T47D (cell line): ENCODE measurements around the gene ZNF580.

ENCODE experiments used
- DNase-seq, 2 experiments: peaks; one replicate each; pipeline versions ENCODE4 v3.0.0 to v3.0.0-alpha.2; 2011 to 2012; ENCODE audit warnings: low read depth in 1 of 2, low spot score in 1 of 2
- JUND ChIP-seq: IDR thresholded peaks from 2 replicates; pipeline ENCODE4 v1.6.1; 2012; ENCODE audit warnings: low read depth
- in situ Hi-C: cut with HindIII; loops from 2 replicates; pipeline ENCODE4 v1.10.0; 2016; ENCODE audit warnings: low sequenced_read_pairs, low pct_unique_long_range_greater_than_20kb

ZNF580 gene

DNA sequence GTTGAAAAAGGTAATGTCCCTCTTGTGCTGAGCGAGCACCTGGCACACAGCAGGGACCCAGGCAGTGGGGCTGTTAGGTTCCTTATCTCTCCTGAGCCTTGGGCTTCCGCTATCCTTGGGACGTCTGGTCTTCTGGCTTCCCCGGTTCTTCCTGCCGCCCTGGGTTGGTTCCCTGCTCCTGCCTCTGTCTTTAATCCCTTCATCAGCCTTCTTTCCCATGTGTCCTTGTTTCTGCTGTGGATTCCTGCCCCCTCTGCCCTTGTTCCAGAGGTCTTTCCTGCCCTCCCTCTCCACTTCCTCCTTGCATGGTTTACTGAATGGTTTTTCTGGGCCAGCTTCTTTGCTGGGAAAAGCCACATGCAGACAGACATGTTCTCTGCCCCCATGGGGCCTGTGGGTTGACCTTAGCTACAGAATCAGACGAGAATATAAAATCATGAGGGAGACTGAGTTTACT is 36.8 kb downstream of the ZNF580 start:
- DNase-seq, result no peak
- TF ChIP-seq JUND, result no peak
- in situ Hi-C loops, result no loop called here

GRCh38 chr19:55678121-55678671 is 37.4 kb downstream of the ZNF580 start:
- DNase-seq, result no peak
- in situ Hi-C loops, result no loop called here
- TF ChIP-seq JUND, result no peak

- DNase-seq, result no peak
- in situ Hi-C loops, result no loop called here
- no peak for TF ChIP-seq JUND
Observed at GRCh38 chr19:55679343-55680257, 38.8 kb downstream of the ZNF580 start.

- no peak for TF ChIP-seq JUND
- in situ Hi-C loops, result no loop called here
- DNase-seq, result no peak
Observed at GRCh38 chr19:55680339-55681130, 39.7 kb downstream of the ZNF580 start.

DNA sequence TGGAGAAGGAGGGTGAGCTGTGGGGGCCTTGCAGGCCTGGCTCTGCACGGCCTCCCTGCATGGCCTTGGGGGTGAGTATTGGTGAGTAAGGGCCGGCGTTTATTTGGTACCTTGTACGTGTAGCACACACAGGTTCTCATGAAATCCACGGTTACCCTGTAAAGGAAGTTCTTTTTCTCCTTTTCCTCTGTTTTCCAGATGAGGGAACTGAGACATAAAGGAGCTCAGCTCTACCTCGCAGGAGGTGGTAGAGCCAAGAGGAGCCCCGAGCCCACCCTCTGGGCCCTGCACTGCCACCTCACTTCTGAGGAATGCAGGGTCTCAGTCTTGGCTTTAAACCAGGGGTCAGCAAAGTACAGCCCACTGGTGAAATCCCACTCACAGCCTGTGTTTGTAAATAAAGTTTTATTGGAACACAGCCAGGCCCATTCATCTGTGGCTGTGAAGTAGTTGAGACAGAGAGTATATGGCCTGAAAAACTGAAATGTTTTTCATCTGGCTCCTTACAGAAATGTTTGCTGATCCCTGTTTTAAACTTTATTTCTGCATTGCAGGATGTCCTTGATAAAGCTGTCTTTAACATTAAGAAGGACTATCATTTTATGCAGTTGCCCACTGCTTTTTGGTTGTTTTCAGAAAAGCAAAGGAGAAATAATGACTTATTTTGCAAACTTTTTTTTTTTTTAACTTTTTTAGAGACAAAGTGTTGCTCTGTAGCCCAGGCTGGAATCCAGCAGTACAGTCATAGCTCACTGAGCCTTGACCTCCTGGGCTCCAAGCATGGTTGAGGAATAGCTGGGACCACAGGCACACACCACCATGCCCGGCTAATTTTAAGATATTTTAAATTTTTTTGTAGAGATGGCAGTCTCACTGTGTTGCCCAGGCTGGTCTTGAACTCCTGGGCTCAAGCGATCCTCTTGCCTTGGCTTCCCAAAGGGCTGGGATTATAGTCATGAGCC is 40.6 kb downstream of the ZNF580 start:
- TF ChIP-seq JUND, result no peak
- no peak for DNase-seq
- in situ Hi-C loops, result no loop called here

DNA sequence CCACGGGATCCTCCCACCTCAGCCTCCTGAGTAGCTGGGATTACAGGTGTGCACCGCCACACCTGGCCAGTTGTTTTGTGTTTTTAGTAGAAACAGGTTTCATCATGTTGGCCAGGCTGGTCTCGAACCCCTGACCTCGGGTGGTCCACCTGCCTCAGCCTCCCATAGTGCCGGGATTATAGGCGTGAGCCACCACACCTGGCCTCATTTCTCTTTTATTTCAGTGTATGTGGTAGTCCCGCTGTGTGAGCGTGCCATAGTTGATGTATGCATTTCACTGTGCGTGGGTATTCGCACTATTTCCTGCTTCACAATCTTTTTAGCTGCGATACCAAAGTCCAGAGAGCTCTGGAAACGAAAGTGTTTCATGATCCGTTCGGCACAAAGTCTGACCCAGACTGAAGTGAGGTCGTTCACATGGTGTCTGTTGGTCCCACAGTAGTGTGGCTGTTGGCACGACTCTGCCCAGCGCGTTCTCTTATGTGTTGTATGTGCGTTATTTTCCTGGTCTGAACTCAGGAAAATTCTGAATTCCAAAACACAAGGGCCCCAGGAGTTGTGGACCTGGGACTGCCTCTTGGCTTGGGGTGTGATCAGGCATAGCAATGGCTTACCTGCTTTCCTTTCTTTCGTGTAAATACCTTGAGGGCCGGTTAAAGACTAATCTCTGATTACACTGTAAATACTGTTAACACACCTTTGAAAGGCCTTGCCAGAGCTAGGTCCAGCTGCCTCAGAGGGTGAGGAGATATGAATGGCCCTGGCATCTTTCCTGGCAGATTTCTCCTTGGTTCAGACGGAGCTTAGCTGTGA is 42.9 kb downstream of the ZNF580 start:
- in situ Hi-C loops, result no loop called here
- TF ChIP-seq JUND, result no peak
- peak in 1 of 2 experiments; percentile 21 for DNase-seq

GRCh38 chr19:55684946-55685681 is 44.3 kb downstream of the ZNF580 start:
- TF ChIP-seq JUND, result no peak
- DNase-seq, result no peak
- in situ Hi-C loops, result no loop called here

GRCh38 chr19:55685776-55686175 is 45.0 kb downstream of the ZNF580 start:
- no peak for TF ChIP-seq JUND
- in situ Hi-C loops, result no loop called here
- DNase-seq, result no peak

DNA sequence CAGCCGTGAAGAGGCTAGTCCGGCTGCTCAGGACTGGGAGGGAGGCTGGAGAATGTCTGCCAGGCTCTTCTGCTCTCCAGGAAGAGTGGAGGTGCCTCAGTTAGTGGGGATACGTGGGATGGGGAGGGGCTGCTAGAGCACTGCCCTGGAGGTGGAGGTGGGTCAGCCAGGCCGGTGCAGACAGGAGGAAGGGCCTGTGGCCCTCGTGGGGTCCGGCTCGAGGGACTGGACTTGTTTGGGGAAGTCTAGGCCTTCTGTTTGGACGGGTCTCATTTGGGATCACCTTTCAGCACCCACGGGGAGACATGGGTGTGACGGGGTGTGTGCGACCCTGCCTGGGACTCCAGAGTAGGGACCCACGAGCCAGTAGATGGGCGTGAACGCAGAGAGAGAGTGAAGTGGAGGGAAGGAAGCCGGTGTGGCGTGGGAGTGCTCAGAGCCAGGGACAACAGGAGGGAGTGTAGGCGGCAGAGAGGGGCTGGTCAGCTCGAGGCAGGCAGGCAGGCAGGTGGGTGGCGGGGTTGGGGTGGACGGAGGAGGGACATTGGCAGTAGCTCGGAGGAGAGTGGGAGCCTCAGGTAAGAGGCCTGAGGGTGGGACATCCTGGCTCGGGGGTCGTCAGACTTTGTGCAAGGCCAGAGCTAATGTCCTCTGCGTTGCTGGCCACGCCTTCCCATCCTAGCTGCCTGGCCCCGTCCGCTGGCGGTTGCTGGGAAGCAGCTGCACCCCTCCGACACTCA is 45.7 kb downstream of the ZNF580 start:
- TF ChIP-seq JUND, result no peak
- in situ Hi-C loops, result no loop called here

More for the DNA sequence above, 45.7 kb downstream of the ZNF580 start:
- no peak for DNase-seq
